Astrocyte (in vitro differentiated cells and primary cell): ENCODE data around the gene DAGLA. TPM values are rescaled to one million over a fixed set of nuclear protein-coding genes. Genes with fewer than 3 reads are reported as not detected.
A peak's percentile ranks its signal among the peaks of the same experiment; 100 is the strongest.

Experiments
- DNase-seq: peaks from one replicate; pipeline ENCODE4 v3.0.0-alpha.2; 2010; ENCODE audit warnings: low read depth
- FAIRE-seq: peaks from 2 replicates; lab custom pipeline; 2011; peaks lifted over from hg19 to GRCh38; lab: Jason Lieb, UNC
- H2AFZ ChIP-seq: 2 replicates; pipeline ENCODE4 v1.6.0; 2012; ENCODE audit warnings: low read depth, low read length, inconsistent platforms
- H3K27ac ChIP-seq: 2 replicates; pipeline ENCODE4 v1.5.1; 2011; ENCODE audit warnings: low read depth, low read length, inconsistent platforms
- H3K27me3 ChIP-seq: 2 replicates; pipeline ENCODE4 v1.6.0; 2011; ENCODE audit warnings: low read length, inconsistent platforms; ENCODE audit not compliant: insufficient read depth
- H3K36me3 ChIP-seq: 2 replicates; pipeline ENCODE4 v1.5.1; 2011; ENCODE audit warnings: low read length, inconsistent platforms; ENCODE audit not compliant: insufficient read depth
- H3K4me1 ChIP-seq: 2 replicates; pipeline ENCODE4 v1.5.1; 2011; ENCODE audit warnings: low read length, inconsistent platforms; ENCODE audit not compliant: insufficient read depth
- H3K4me2 ChIP-seq: 2 replicates; pipeline ENCODE4 v1.6.0; 2012; ENCODE audit warnings: low read length, inconsistent platforms
- H3K4me3 ChIP-seq: 2 replicates; pipeline ENCODE4 v1.5.1; 2011; ENCODE audit warnings: low read depth, mild to moderate bottlenecking, low read length, inconsistent platforms; ENCODE audit not compliant: insufficient read depth
- H3K79me2 ChIP-seq: 2 replicates; pipeline ENCODE4 v1.6.0; 2012; ENCODE audit warnings: mild to moderate bottlenecking, low read length, inconsistent platforms; ENCODE audit not compliant: insufficient read depth
- H3K9ac ChIP-seq: 2 replicates; pipeline ENCODE4 v1.6.0; 2012; ENCODE audit warnings: mild to moderate bottlenecking, low read length, inconsistent platforms
- H3K9me3 ChIP-seq: 2 replicates; pipeline ENCODE4 v1.5.1; 2012; ENCODE audit warnings: low read depth, mild to moderate bottlenecking, low read length, inconsistent platforms; ENCODE audit not compliant: insufficient read depth
- H4K20me1 ChIP-seq: 2 replicates; pipeline ENCODE4 v1.6.0; 2012; ENCODE audit warnings: low read length, inconsistent platforms; ENCODE audit not compliant: insufficient read depth
- H3K27ac Mint-ChIP-seq: one replicate; pipeline ENCODE4 v1.8.0; 2021; ENCODE audit warnings: mild to moderate bottlenecking, mixed read lengths; ENCODE audit not compliant: unreplicated experiment
- H3K27me3 Mint-ChIP-seq: one replicate; pipeline ENCODE4 v1.8.0; 2021; ENCODE audit warnings: low read depth, mixed read lengths; ENCODE audit not compliant: unreplicated experiment
- H3K36me3 Mint-ChIP-seq: one replicate; pipeline ENCODE4 v1.8.0; 2021; ENCODE audit warnings: low read depth, mixed read lengths; ENCODE audit not compliant: unreplicated experiment
- H3K4me1 Mint-ChIP-seq: one replicate; pipeline ENCODE4 v1.8.0; 2021; ENCODE audit warnings: low read depth, mixed read lengths; ENCODE audit not compliant: unreplicated experiment
- H3K4me3 Mint-ChIP-seq: one replicate; pipeline ENCODE4 v1.8.0; 2021; ENCODE audit warnings: mild to moderate bottlenecking, moderate library complexity, mixed read lengths; ENCODE audit not compliant: unreplicated experiment
- H3K9me3 Mint-ChIP-seq: one replicate; pipeline ENCODE4 v1.8.0; 2021; ENCODE audit warnings: mild to moderate bottlenecking, mixed read lengths; ENCODE audit not compliant: unreplicated experiment
- EZH2 ChIP-seq: IDR thresholded peaks from 2 replicates; pipeline ENCODE4 v1.6.1; 2012; ENCODE audit warnings: mild to moderate bottlenecking, low read length, inconsistent platforms; ENCODE audit not compliant: insufficient read depth
- total RNA-seq: library from RNA; stranded (reverse); gene quantifications from 2 replicates; pipeline ENCODE4 v1.2.1, GENCODE V29; 2021
- TF ChIP-seq, protein P1 (sequence below): IDR thresholded peaks from 2 replicates; pipeline ENCODE4 v1.5.1; 2011; ENCODE audit warnings: low read depth, mild to moderate bottlenecking, inconsistent platforms, low read length, moderate library complexity; ENCODE audit not compliant: insufficient read depth

Gene DAGLA
- total RNA-seq, 1 donor from 2014 or later, result 5.5 TPM

DNA sequence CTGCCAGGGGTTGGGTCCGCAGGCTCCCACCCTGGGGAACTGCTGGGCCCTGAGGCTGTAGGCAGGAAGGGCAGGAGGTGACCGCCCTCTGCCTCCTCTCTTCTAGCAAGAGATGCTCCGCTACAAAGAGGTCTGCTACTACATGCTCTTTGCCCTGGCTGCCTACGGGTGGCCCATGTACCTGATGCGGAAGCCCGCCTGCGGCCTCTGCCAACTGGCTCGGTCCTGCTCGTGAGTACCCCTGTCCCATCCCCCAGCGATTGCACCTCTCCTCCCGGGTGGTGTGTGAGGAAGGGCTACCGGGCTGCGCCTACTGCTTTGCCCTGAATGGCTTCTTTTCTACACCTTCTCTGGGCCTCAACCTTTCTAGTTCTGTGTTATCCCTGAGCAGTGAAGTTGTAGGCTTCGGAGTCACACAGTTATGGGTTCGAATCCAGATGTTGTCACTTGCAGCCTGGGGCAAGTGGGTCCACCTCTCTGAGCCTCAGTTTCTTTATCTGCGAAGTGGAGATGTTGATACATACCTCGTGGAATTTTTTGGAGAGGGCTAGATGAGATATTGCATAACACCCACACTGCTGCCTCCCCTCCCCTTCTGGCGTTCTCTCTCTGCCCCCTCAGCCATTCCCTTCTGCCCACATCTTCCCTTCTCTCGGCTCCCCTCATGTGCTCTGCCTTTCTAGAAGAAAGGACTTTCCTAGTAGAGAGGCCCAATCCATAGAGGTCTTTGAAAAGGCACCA, 51.2 kb downstream of the DAGLA start:
- H3K27ac ChIP-seq, result no peak overlapping the region
- no peaks in the 10 kb centered on the region for H3K79me2 ChIP-seq
- no peaks in the 10 kb centered on the region for H3K9me3 ChIP-seq
- no peak overlapping the region for H3K27ac Mint-ChIP-seq
- H3K4me2 ChIP-seq, result no peak overlapping the region
- H4K20me1 ChIP-seq, result peaks cover 18% of the 10 kb centered on the region
- H3K4me1 ChIP-seq, result peaks cover 33% of the 10 kb centered on the region
- H3K27me3 Mint-ChIP-seq, result peaks cover 5% of the 10 kb centered on the region
- no peak for TF ChIP-seq EZH2
- TF ChIP-seq, protein P1, sequence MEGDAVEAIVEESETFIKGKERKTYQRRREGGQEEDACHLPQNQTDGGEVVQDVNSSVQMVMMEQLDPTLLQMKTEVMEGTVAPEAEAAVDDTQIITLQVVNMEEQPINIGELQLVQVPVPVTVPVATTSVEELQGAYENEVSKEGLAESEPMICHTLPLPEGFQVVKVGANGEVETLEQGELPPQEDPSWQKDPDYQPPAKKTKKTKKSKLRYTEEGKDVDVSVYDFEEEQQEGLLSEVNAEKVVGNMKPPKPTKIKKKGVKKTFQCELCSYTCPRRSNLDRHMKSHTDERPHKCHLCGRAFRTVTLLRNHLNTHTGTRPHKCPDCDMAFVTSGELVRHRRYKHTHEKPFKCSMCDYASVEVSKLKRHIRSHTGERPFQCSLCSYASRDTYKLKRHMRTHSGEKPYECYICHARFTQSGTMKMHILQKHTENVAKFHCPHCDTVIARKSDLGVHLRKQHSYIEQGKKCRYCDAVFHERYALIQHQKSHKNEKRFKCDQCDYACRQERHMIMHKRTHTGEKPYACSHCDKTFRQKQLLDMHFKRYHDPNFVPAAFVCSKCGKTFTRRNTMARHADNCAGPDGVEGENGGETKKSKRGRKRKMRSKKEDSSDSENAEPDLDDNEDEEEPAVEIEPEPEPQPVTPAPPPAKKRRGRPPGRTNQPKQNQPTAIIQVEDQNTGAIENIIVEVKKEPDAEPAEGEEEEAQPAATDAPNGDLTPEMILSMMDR, result no peak
- peaks cover 13% of the 10 kb centered on the region for H3K36me3 Mint-ChIP-seq
- H3K9ac ChIP-seq, result no peak overlapping the region
- no peak overlapping the region for H2AFZ ChIP-seq
- no peak for FAIRE-seq
- H3K9me3 Mint-ChIP-seq, result no peaks in the 10 kb centered on the region
- peak overlapping the region; percentile 50 for H3K4me3 Mint-ChIP-seq
- H3K36me3 ChIP-seq, result peaks cover 6% of the 10 kb centered on the region
- no peak for DNase-seq
- H3K4me1 Mint-ChIP-seq, result peaks cover 16% of the 10 kb centered on the region
- no peak overlapping the region for H3K4me3 ChIP-seq
- no peaks in the 10 kb centered on the region for H3K27me3 ChIP-seq

DNA sequence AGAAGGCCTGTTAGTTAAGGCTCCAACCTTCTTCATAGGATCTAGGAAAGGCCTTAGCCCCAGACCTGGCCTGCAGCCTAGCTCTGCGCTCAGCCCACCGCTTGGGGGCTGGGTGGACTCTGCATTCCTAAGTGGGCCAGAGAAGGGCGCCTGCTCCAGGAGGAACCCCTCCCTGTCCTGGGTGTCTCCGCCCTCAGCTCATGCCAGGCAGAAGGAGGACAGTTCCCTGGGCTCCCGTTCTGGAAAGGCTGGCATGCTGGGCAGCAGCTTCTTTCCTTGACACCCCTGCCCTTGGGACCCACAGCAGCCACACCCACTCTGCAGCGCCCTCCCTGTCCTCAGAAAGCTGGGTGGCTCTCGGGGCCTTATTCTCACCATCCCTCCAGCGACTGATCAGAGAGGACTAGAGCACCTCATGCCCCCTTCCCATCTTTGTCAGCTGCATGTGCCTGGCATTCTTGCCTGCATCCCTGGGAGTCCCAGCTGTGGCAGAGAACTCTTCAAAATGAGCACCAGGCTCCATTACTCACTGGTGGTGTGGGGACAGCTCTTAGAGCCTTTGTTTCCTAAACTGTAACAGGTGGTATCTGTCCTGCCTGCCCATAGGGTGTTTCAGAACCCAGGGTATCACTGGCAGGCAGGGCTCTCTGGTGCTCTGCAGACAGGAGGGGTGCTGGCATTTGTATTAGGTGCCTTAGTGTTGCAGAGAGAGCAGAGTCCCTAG, 51.9 kb downstream of the DAGLA start:
- Histone ChIP-seq H3K27ac (no peak overlapping the region), H2AFZ (no peak overlapping the region), H3K4me2 (no peak overlapping the region), H3K27me3 (no peaks in the 10 kb centered on the region), H4K20me1 (peaks cover 18% of the 10 kb centered on the region), H3K9me3 (no peaks in the 10 kb centered on the region), H3K79me2 (no peaks in the 10 kb centered on the region), H3K4me1 (peaks cover 28% of the 10 kb centered on the region), H3K4me3 (no peak overlapping the region), H3K9ac (no peak overlapping the region), H3K36me3 (peaks cover 6% of the 10 kb centered on the region)
- Mint-ChIP-seq H3K4me3 (no peak overlapping the region), H3K36me3 (peaks cover 13% of the 10 kb centered on the region), H3K9me3 (no peaks in the 10 kb centered on the region), H3K27ac (no peak overlapping the region), H3K27me3 (peaks cover 5% of the 10 kb centered on the region), H3K4me1 (peaks cover 16% of the 10 kb centered on the region)
- TF ChIP-seq EZH2, result no peak
- TF ChIP-seq, protein P1, result no peak
- FAIRE-seq, result no peak
- DNase-seq, result no peak

DNA sequence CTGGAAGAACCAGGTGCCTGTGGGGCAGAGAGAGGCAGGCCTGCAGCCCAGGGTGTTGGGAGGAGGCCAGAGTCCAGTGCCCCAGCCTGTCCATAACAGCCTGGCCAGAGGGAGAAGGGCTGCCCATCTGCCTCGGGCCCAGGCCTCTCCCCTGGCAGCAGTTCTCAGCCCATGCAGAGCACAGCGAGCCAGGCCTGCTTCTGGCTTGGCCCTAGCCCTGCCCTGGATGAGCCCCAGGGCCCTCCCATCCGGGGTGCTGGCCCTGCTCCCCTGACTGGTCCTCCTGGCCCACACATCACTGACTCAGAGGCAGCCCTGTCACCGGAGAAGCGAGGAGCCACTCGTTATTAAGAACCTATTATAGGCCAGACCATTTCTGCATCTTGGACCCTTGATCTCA, 52.5 kb downstream of the DAGLA start:
- DNase-seq (peak; percentile 57), FAIRE-seq (no peak)
- H3K9ac ChIP-seq, result peak overlapping the region; percentile 21
- no peaks in the 10 kb centered on the region for H3K9me3 ChIP-seq
- Mint-ChIP-seq H3K27me3 (peaks cover 5% of the 10 kb centered on the region), H3K4me1 (peaks cover 16% of the 10 kb centered on the region), H3K27ac (no peak overlapping the region), H3K4me3 (no peak overlapping the region), H3K36me3 (peaks cover 11% of the 10 kb centered on the region), H3K9me3 (no peaks in the 10 kb centered on the region)
- peaks cover 6% of the 10 kb centered on the region for H3K36me3 ChIP-seq
- H4K20me1 ChIP-seq, result peaks cover 18% of the 10 kb centered on the region
- peaks cover 26% of the 10 kb centered on the region for H3K4me1 ChIP-seq
- no peaks in the 10 kb centered on the region for H3K79me2 ChIP-seq
- no peaks in the 10 kb centered on the region for H3K27me3 ChIP-seq
- no peak for TF ChIP-seq EZH2
- TF ChIP-seq, protein P1, result no peak
- no peak overlapping the region for H3K4me3 ChIP-seq
- H3K27ac ChIP-seq, result no peak overlapping the region
- H3K4me2 ChIP-seq, result peak overlapping the region; percentile 3
- H2AFZ ChIP-seq, result no peak overlapping the region
